ENCODE results near the gene NDNF.

Gene NDNF

DNA sequence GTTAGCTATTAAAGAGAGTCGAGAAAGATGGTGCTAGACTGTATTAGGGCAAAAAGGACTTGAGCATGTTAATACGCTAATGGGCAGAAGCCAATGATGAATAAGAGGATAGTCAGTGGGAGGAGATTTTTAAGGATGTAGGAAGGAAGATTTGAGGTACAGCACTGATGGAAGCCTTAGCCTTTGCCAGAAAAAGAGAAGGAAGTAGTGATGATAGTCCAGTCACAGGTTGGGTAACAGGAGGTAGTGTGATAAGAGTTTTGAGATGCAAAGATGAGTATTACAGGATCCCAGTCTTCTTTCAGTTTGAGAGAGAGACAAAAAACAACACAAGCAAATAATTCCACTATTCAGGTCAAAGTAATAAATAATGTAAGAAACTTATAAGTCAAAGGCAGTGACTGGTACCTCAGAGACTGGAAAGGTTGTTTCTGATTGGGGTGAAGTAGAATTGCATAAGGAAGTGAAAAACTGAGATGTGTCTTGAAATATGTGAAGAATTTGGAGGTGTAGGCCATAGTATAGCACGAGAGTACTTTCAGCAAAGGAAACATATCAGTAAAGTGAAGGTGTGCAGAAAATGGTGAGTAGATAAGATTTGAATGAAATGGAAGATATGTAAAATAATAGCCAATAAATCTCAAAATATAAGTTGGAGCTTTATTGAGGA, 22.1 kb upstream of the NDNF start:
- TF ChIP-seq TCF12 (IDR thresholded peaks at IDR 0.05; ENCODE audit: low read depth) (no peak), ZBTB7A (IDR thresholded peaks at IDR 0.05; ENCODE audit: low read depth) (no peak), CEBPB (IDR thresholded peaks at IDR 0.05) (no peak), RAD21 (IDR thresholded peaks at IDR 0.05; ENCODE audit: low read depth) (no peak), YY1 (IDR thresholded peaks at IDR 0.05; ENCODE audit: low read depth) (no peak)

DNA sequence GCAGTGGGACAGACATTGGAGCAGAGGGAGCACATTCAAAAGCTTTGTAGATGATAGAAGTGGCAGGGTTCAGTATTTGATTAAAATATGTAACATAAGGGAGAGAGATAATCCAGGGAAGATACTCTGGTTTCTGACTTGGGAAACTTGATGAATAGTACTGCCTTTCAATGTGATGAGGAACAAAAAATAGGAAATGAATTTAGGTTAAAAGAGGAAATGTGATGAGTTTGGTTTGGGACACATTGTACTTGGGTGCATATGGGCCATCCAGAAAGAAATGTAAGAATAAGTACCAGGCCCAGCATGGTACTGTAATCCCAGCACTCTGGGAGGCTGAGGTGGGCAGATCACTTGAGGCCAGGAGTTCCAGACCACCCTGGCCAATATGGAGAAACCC, 20.9 kb upstream of the NDNF start:
- TF ChIP-seq NFIC (IDR thresholded peaks at IDR 0.05) = no peak
- no peak for TF ChIP-seq ZBTB7A (IDR thresholded peaks at IDR 0.05; ENCODE audit: low read depth)
- no peak for TF ChIP-seq TAF1 (IDR thresholded peaks at IDR 0.05; ENCODE audit: low read depth)
- no peak for TF ChIP-seq TEAD4 (IDR thresholded peaks at IDR 0.05)
- TF ChIP-seq TCF12 (IDR thresholded peaks at IDR 0.05; ENCODE audit: low read depth) = no peak
- TF ChIP-seq EGR1 (IDR thresholded peaks at IDR 0.05) = no peak
- TF ChIP-seq, protein P1, sequence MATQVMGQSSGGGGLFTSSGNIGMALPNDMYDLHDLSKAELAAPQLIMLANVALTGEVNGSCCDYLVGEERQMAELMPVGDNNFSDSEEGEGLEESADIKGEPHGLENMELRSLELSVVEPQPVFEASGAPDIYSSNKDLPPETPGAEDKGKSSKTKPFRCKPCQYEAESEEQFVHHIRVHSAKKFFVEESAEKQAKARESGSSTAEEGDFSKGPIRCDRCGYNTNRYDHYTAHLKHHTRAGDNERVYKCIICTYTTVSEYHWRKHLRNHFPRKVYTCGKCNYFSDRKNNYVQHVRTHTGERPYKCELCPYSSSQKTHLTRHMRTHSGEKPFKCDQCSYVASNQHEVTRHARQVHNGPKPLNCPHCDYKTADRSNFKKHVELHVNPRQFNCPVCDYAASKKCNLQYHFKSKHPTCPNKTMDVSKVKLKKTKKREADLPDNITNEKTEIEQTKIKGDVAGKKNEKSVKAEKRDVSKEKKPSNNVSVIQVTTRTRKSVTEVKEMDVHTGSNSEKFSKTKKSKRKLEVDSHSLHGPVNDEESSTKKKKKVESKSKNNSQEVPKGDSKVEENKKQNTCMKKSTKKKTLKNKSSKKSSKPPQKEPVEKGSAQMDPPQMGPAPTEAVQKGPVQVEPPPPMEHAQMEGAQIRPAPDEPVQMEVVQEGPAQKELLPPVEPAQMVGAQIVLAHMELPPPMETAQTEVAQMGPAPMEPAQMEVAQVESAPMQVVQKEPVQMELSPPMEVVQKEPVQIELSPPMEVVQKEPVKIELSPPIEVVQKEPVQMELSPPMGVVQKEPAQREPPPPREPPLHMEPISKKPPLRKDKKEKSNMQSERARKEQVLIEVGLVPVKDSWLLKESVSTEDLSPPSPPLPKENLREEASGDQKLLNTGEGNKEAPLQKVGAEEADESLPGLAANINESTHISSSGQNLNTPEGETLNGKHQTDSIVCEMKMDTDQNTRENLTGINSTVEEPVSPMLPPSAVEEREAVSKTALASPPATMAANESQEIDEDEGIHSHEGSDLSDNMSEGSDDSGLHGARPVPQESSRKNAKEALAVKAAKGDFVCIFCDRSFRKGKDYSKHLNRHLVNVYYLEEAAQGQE (IDR thresholded peaks at IDR 0.05; ENCODE audit: low read depth) = no peak
- no peak for TF ChIP-seq RAD21 (IDR thresholded peaks at IDR 0.05; ENCODE audit: low read depth)
- no peak for TF ChIP-seq YY1 (IDR thresholded peaks at IDR 0.05; ENCODE audit: low read depth)

- TF ChIP-seq TEAD4 (IDR thresholded peaks at IDR 0.05) = no peak
- TF ChIP-seq MAX (IDR thresholded peaks at IDR 0.05) = no peak
- no peak for TF ChIP-seq RAD21 (IDR thresholded peaks at IDR 0.05; ENCODE audit: low read depth)
- no peak for TF ChIP-seq CEBPB (IDR thresholded peaks at IDR 0.05)
- no peak for TF ChIP-seq USF1 (IDR thresholded peaks at IDR 0.05)
- TF ChIP-seq FOXM1 (IDR thresholded peaks at IDR 0.05; ENCODE audit: borderline replicate concordance, low read depth) = no peak
- TF ChIP-seq, protein P1 (IDR thresholded peaks at IDR 0.05; ENCODE audit: low read depth) = no peak
- no peak for TF ChIP-seq TCF12 (IDR thresholded peaks at IDR 0.05; ENCODE audit: low read depth)
- no peak for TF ChIP-seq CREB1 (IDR thresholded peaks at IDR 0.05; ENCODE audit: low read depth)
- TF ChIP-seq EP300 (IDR thresholded peaks at IDR 0.05; ENCODE audit: borderline replicate concordance) = no peak
- TF ChIP-seq TAF1 (IDR thresholded peaks at IDR 0.05; ENCODE audit: low read depth) = no peak
- no peak for TF ChIP-seq EGR1 (IDR thresholded peaks at IDR 0.05)
- no peak for TF ChIP-seq ZBTB7A (IDR thresholded peaks at IDR 0.05; ENCODE audit: low read depth)
- TF ChIP-seq YY1 (IDR thresholded peaks at IDR 0.05; ENCODE audit: low read depth) = no peak
- TF ChIP-seq NFIC (IDR thresholded peaks at IDR 0.05) = no peak
Measured at GRCh38 chr4:121091941-121092340, 19.6 kb upstream of the NDNF start.

- TF ChIP-seq TEAD4 (IDR thresholded peaks at IDR 0.05) (no peak), TCF12 (IDR thresholded peaks at IDR 0.05; ENCODE audit: low read depth) (no peak), MAX (IDR thresholded peaks at IDR 0.05) (no peak), CREB1 (IDR thresholded peaks at IDR 0.05; ENCODE audit: low read depth) (no peak), TAF1 (IDR thresholded peaks at IDR 0.05; ENCODE audit: low read depth) (no peak), FOXM1 (IDR thresholded peaks at IDR 0.05; ENCODE audit: borderline replicate concordance, low read depth) (no peak)
Measured at GRCh38 chr4:121088867-121089266, 16.5 kb upstream of the NDNF start.

- TF ChIP-seq TCF12 (IDR thresholded peaks at IDR 0.05; ENCODE audit: low read depth) = no peak
- no peak for TF ChIP-seq YY1 (IDR thresholded peaks at IDR 0.05; ENCODE audit: low read depth)
- TF ChIP-seq FOXM1 (IDR thresholded peaks at IDR 0.05; ENCODE audit: borderline replicate concordance, low read depth) = no peak
- TF ChIP-seq CREB1 (IDR thresholded peaks at IDR 0.05; ENCODE audit: low read depth) = no peak
- TF ChIP-seq NFIC (IDR thresholded peaks at IDR 0.05) = no peak
- TF ChIP-seq, protein P1 (IDR thresholded peaks at IDR 0.05; ENCODE audit: low read depth) = no peak
- no peak for TF ChIP-seq TEAD4 (IDR thresholded peaks at IDR 0.05)
- TF ChIP-seq EP300 (IDR thresholded peaks at IDR 0.05; ENCODE audit: borderline replicate concordance) = no peak
- no peak for TF ChIP-seq CEBPB (IDR thresholded peaks at IDR 0.05)
- TF ChIP-seq ZBTB7A (IDR thresholded peaks at IDR 0.05; ENCODE audit: low read depth) = no peak
- TF ChIP-seq TAF1 (IDR thresholded peaks at IDR 0.05; ENCODE audit: low read depth) = no peak
- TF ChIP-seq EGR1 (IDR thresholded peaks at IDR 0.05) = no peak
- no peak for TF ChIP-seq RAD21 (IDR thresholded peaks at IDR 0.05; ENCODE audit: low read depth)
- no peak for TF ChIP-seq USF1 (IDR thresholded peaks at IDR 0.05)
- TF ChIP-seq MAX (IDR thresholded peaks at IDR 0.05) = no peak
Measured at GRCh38 chr4:121079376-121079775, 7.0 kb upstream of the NDNF start.
